HCT116 (cell line): ENCODE results near the gene RPL4.

Experiments used
- CTCF ChIP-seq, 3 experiments: fragments of 200-600 bp in 1 of 3; sonication (generic) in 1 of 3; IDR thresholded peaks in 2 of 3; conservative IDR thresholded peaks in 1 of 3; 2 replicates each; pipeline ENCODE4 v1.5.1; 2012 to 2017; ENCODE audit warnings: low read depth in 2 of 3, low read length in 2 of 3, antibody characterized with exemption in 1 of 3, borderline replicate concordance in 1 of 3, control low read depth in 1 of 3, mild to moderate bottlenecking in 1 of 3, mixed read lengths in 1 of 3, mixed run types in 1 of 3, moderate library complexity in 1 of 3; ENCODE audit not compliant: insufficient read depth in 1 of 3
- POLR2AphosphoS5 ChIP-seq: IDR thresholded peaks from 2 replicates; pipeline ENCODE4 v1.6.1; 2011; ENCODE audit warnings: mild to moderate bottlenecking, low read depth, low read length, moderate library complexity

- TF ChIP-seq CTCF (IDR thresholded peaks at IDR 0.05 in 2 of 3, conservative IDR thresholded peaks at IDR 0.05 in 1 of 3; ENCODE audit: borderline replicate concordance in 1 of 3, insufficient read depth in 1 of 3, low read depth in 2 of 3, low read length in 2 of 3) (no peak), POLR2AphosphoS5 (no peak)
Measured at GRCh38 chr15:66474963-66475362, 29.7 kb downstream of the RPL4 start.
